ENCODE results near the gene C11orf97. TPM values are rescaled to one million over a fixed set of nuclear protein-coding genes. Genes with fewer than 3 reads are reported as not detected.

Gene C11orf97
- total RNA-seq, 1 donor from 2014 or later = not detected

- Mint-ChIP-seq H3K27ac (peak overlapping the region; percentile 95), H3K9me3 (no peaks in the 10 kb centered on the region), H3K4me3 (peak overlapping the region; percentile 66), H3K36me3 (no peaks in the 10 kb centered on the region), H3K4me1 (ENCODE audit: unreplicated experiment) (peaks cover 17% of the 10 kb centered on the region), H3K27me3 (no peaks in the 10 kb centered on the region)
- TF ChIP-seq CTCF (conservative IDR thresholded peaks at IDR 0.05) = no peak
- no peak for DNase-seq (ENCODE audit: extremely low spot score, unreplicated experiment)
These were observed 14.6 kb downstream of the C11orf97 start for GRCh38 chr11:94526645-94527438.

- Mint-ChIP-seq H3K27me3 (no peaks in the 10 kb centered on the region), H3K9me3 (no peaks in the 10 kb centered on the region), H3K4me1 (ENCODE audit: unreplicated experiment) (peaks cover 17% of the 10 kb centered on the region), H3K36me3 (no peaks in the 10 kb centered on the region), H3K4me3 (no peak overlapping the region), H3K27ac (peak overlapping the region; percentile 57)
- TF ChIP-seq CTCF (conservative IDR thresholded peaks at IDR 0.05) = no peak
- no peak for DNase-seq (ENCODE audit: extremely low spot score, unreplicated experiment)
These were observed 16.3 kb downstream of the C11orf97 start for GRCh38 chr11:94528551-94528950.

GRCh38 chr11:94532211-94532610 lies 19.9 kb downstream of the C11orf97 start:
- H3K4me1 Mint-ChIP-seq (ENCODE audit: unreplicated experiment) = peaks cover 2% of the 10 kb centered on the region
- H3K27me3 Mint-ChIP-seq = no peaks in the 10 kb centered on the region
- no peak overlapping the region for H3K4me3 Mint-ChIP-seq
- TF ChIP-seq CTCF (conservative IDR thresholded peaks at IDR 0.05) = no peak
- peaks cover 5% of the 10 kb centered on the region for H3K9me3 Mint-ChIP-seq
- no peaks in the 10 kb centered on the region for H3K36me3 Mint-ChIP-seq
- no peak overlapping the region for H3K27ac Mint-ChIP-seq
- DNase-seq (ENCODE audit: extremely low spot score, unreplicated experiment) = no peak

GRCh38 chr11:94533206-94533605 lies 20.9 kb downstream of the C11orf97 start:
- H3K9me3 Mint-ChIP-seq = peaks cover 5% of the 10 kb centered on the region
- no peaks in the 10 kb centered on the region for H3K36me3 Mint-ChIP-seq
- H3K27ac Mint-ChIP-seq = no peak overlapping the region
- no peaks in the 10 kb centered on the region for H3K4me1 Mint-ChIP-seq (ENCODE audit: unreplicated experiment)
- H3K27me3 Mint-ChIP-seq = no peaks in the 10 kb centered on the region
- no peak for DNase-seq (ENCODE audit: extremely low spot score, unreplicated experiment)
- no peak for TF ChIP-seq CTCF (conservative IDR thresholded peaks at IDR 0.05)
- no peak overlapping the region for H3K4me3 Mint-ChIP-seq

GRCh38 chr11:94533696-94534630 lies 21.7 kb downstream of the C11orf97 start:
- DNase-seq (ENCODE audit: extremely low spot score, unreplicated experiment) = no peak
- no peaks in the 10 kb centered on the region for H3K36me3 Mint-ChIP-seq
- peaks cover 5% of the 10 kb centered on the region for H3K9me3 Mint-ChIP-seq
- H3K4me1 Mint-ChIP-seq (ENCODE audit: unreplicated experiment) = no peaks in the 10 kb centered on the region
- no peaks in the 10 kb centered on the region for H3K27me3 Mint-ChIP-seq
- no peak overlapping the region for H3K4me3 Mint-ChIP-seq
- no peak for TF ChIP-seq CTCF (conservative IDR thresholded peaks at IDR 0.05)
- no peak overlapping the region for H3K27ac Mint-ChIP-seq
